Body of pancreas (tissue), 4 donors: Measurements from ENCODE around the gene PTK7. TPM values are rescaled to one million over a fixed set of nuclear protein-coding genes. Genes with fewer than 3 reads are reported as not detected.

Source experiments
- ATAC-seq: fragments of 150-250 bp; one replicate; pipeline ENCODE4 v1.9.1; 2016
- DNase-seq, 4 donors: peaks; one replicate each; pipeline ENCODE4 v3.0.0-alpha.2; 2019
- H3K27ac ChIP-seq, 4 donors: fragments of 200-600 bp; sonication (generic); 1 replicate in 3 of 4; 2 replicates in 1 of 4; pipeline versions ENCODE4 v1.5.1 to v1.6.1; 2016 to 2019; ENCODE audit warnings: mild to moderate bottlenecking in 1 of 4, mixed read lengths in 1 of 4, moderate library complexity in 1 of 4
- H3K27me3 ChIP-seq, 2 donors: fragments of 200-600 bp; sonication (generic); one replicate each; pipeline ENCODE4 v1.6.0; 2016; ENCODE audit warnings: mild to moderate bottlenecking in 1 of 2
- H3K36me3 ChIP-seq, 2 donors: fragments of 200-600 bp; sonication (generic); replicated peaks in 1 of 2; 2 replicates each; pipeline ENCODE4 v1.5.1; 2016; ENCODE audit warnings: low read depth in 2 of 2; ENCODE audit not compliant: insufficient read depth in 1 of 2
- H3K4me1 ChIP-seq: fragments of 200-600 bp; sonication (generic); one replicate; pipeline ENCODE4 v1.6.0; 2016
- H3K4me3 ChIP-seq, 2 donors: fragments of 200-600 bp; sonication (generic); 1 replicate in 1 of 2; 2 replicates in 1 of 2; pipeline ENCODE4 v1.5.1; 2016 to 2019
- H3K9me3 ChIP-seq, 3 donors: fragments of 200-600 bp; sonication (generic); 1 replicate in 2 of 3; 2 replicates in 1 of 3; pipeline ENCODE4 v1.5.1; 2016
- POLR2A ChIP-seq, 3 donors: fragments of 450-650 bp; IDR thresholded peaks; one replicate each; pipeline ENCODE4 v1.6.1; 2016; ENCODE audit warnings: antibody characterized with exemption in 3 of 3, mild to moderate bottlenecking in 2 of 3
- WGBS, 2 donors: methylation state at CpG; one replicate each; pipeline ENCODE4 v1.1.5; 2017; 5-methylcytosine and 5-hydroxymethylcytosine counted together
- intact Hi-C: fragments of 100-400 bp; cut with DNase I; formaldehyde crosslinking; loops from one replicate; pipeline ENCODE4 v1.15.1; 2023
- total RNA-seq, 2 donors: library from RNA; depleted of rRNA; stranded (reverse); fragments of >200 nt; gene quantifications; one replicate each; pipeline ENCODE4 v1.1.0, GENCODE V29; 2016
- TF ChIP-seq, protein P1 (sequence below), 7 experiments: fragments of 450-650 bp in 4 of 7; fragments of 200-600 bp in 3 of 7; sonication (generic) in 3 of 7; IDR thresholded peaks; one replicate each; pipeline ENCODE4 v1.5.1; 2016 to 2019; ENCODE audit warnings: antibody characterized with exemption in 7 of 7

PTK7 gene
- total RNA-seq, 2 donors from 2014 or later, result 26.4 to 28.0 TPM

DNA sequence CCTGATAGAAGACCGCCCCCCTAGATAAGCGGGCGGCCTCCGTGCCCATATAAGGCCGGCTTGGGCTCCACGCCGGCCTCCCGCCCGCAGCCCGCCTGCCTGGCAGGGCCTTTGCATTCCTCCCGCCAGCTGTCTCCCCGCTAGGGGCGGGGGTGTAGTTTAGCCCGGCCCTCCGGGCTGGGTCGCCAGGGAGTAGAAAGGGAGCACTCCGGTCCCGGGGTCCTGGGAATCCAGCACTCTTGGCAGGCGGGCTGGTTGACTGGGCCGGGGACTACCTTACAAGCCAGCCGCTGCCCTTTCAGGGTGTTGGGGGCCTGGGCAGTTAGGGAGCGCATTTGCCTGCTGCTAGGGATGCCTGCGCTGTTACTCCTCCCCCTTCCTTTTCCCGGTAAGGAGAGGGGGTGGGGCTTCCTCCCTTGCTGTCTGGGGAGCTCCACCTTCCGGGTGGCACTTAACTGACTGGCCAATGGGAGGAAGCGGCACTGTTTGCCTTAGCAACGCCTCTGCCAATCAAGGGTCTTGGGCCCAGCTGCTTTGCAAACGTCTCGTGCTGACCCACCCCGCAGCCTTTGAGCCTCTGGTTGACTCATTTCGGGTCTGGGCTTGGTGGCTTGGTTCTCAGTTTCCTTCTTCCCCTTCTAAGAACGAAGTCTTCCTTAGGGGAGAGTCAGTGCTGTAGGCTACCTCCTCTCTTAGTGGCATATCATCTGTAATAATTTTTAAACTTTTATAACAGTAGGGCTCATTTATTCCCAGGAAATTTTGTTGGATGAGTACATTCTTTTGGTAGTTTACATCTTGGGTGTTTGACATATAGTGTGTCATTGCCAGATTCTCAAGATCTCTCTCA lies 98.4 kb downstream of the PTK7 start:
- Histone ChIP-seq H3K27ac (peak overlapping the region; percentile 79 to 96 (median 94)), H3K36me3 (peaks cover 4 to 12% of the 10 kb centered on the region in 2 donors), H3K4me1 (peaks cover 34% of the 10 kb centered on the region), H3K9me3 (no peaks in the 10 kb centered on the region), H3K27me3 (no peaks in the 10 kb centered on the region), H3K4me3 (no peak overlapping the region)
- intact Hi-C loops, result no loop called here
- peak; percentile 78 for ATAC-seq
- DNase-seq, result peak; percentile 97 to 99 (median 98)
- peak; percentile 25 to 68 (median 68) for TF ChIP-seq POLR2A (IDR thresholded peaks at IDR 0.05)
- TF ChIP-seq, protein P1, sequence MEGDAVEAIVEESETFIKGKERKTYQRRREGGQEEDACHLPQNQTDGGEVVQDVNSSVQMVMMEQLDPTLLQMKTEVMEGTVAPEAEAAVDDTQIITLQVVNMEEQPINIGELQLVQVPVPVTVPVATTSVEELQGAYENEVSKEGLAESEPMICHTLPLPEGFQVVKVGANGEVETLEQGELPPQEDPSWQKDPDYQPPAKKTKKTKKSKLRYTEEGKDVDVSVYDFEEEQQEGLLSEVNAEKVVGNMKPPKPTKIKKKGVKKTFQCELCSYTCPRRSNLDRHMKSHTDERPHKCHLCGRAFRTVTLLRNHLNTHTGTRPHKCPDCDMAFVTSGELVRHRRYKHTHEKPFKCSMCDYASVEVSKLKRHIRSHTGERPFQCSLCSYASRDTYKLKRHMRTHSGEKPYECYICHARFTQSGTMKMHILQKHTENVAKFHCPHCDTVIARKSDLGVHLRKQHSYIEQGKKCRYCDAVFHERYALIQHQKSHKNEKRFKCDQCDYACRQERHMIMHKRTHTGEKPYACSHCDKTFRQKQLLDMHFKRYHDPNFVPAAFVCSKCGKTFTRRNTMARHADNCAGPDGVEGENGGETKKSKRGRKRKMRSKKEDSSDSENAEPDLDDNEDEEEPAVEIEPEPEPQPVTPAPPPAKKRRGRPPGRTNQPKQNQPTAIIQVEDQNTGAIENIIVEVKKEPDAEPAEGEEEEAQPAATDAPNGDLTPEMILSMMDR (IDR thresholded peaks at IDR 0.05), result peak in 4 of 7 experiments; percentile 18 to 41 (median 32)
- WGBS, 2 donors, result 1 to 2% methylated on average over 10 to 32 of the region's 32 CpGs

DNA sequence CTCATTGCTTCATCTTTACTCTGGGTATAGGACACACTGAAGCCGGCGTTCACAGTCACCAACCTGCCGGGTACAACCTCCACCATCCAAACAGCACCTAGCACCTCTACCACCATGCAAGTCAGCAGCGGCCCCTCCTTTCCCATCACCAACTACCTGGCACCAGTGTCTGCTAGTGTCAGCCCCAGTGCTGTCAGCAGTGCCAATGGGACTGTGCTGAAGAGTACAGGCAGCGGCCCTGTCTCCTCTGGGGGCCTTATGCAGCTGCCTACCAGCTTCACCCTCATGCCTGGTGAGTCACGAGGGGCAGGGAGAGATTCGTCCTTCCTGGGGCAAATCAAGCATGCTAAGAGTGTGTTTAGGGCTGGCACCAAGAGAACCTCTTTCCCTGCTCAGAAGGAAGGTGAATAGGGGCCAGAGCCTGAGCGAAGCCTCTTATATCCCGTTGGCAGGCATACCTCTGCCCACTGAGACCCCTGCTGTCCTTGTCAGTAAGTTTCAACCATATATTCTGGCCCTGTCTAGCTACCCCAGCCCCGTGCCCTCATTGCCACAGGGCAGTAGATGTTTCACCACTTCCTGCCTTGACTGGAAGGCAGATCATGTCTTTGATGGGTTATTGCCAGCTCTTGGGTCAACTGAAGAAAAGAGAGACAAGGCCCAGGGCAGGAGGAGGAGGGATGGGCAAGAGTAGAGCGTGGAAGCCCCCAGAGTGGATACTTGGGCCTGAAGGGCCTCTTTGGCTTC lies 99.7 kb downstream of the PTK7 start:
- WGBS, 2 donors, result 78 to 88% methylated on average over 8 to 11 of the region's 11 CpGs
- TF ChIP-seq, protein P1 (IDR thresholded peaks at IDR 0.05), result no peak
- no peak for TF ChIP-seq POLR2A (IDR thresholded peaks at IDR 0.05)
- H3K4me1 ChIP-seq, result peaks cover 28% of the 10 kb centered on the region
- H3K27me3 ChIP-seq, result no peaks in the 10 kb centered on the region
- H3K4me3 ChIP-seq, result no peak overlapping the region
- peaks cover 4 to 12% of the 10 kb centered on the region in 2 donors for H3K36me3 ChIP-seq
- intact Hi-C loops, result no loop called here
- DNase-seq (no peak), ATAC-seq (no peak)
- H3K9me3 ChIP-seq, result no peaks in the 10 kb centered on the region
- no peak overlapping the region for H3K27ac ChIP-seq

GRCh38 chr6:43176423-43176786 lies 100.3 kb downstream of the PTK7 start:
- no peak for DNase-seq
- H3K27ac ChIP-seq, result no peak overlapping the region
- intact Hi-C loops, result no loop called here
- H3K4me1 ChIP-seq, result peaks cover 30% of the 10 kb centered on the region
- H3K36me3 ChIP-seq, result peaks cover 4 to 12% of the 10 kb centered on the region in 2 donors
- no peak for ATAC-seq
- 84 to 98% methylated on average over 5 to 6 of the region's 6 CpGs for WGBS, 2 donors
- no peak for TF ChIP-seq POLR2A (IDR thresholded peaks at IDR 0.05)
- TF ChIP-seq, protein P1 (IDR thresholded peaks at IDR 0.05), result no peak
- no peaks in the 10 kb centered on the region for H3K9me3 ChIP-seq
- no peaks in the 10 kb centered on the region for H3K27me3 ChIP-seq
- H3K4me3 ChIP-seq, result no peak overlapping the region

GRCh38 chr6:43178150-43178549 lies 102.0 kb downstream of the PTK7 start:
- TF ChIP-seq, protein P1 (IDR thresholded peaks at IDR 0.05), result no peak
- TF ChIP-seq POLR2A (IDR thresholded peaks at IDR 0.05), result no peak
- intact Hi-C loops, result no loop called here
- DNase-seq (no peak), ATAC-seq (no peak)
- Histone ChIP-seq H3K4me1 (peaks cover 35% of the 10 kb centered on the region), H3K9me3 (no peaks in the 10 kb centered on the region), H3K4me3 (no peak overlapping the region), H3K27me3 (no peaks in the 10 kb centered on the region), H3K36me3 (peaks cover 4 to 12% of the 10 kb centered on the region in 2 donors), H3K27ac (no peak overlapping the region)
- 86 to 92% methylated on average over 12 of the region's 12 CpGs for whole genome bisulfite sequencing, 2 donors
